ENCODE results near the gene CFAP77.

CFAP77 gene

DNA sequence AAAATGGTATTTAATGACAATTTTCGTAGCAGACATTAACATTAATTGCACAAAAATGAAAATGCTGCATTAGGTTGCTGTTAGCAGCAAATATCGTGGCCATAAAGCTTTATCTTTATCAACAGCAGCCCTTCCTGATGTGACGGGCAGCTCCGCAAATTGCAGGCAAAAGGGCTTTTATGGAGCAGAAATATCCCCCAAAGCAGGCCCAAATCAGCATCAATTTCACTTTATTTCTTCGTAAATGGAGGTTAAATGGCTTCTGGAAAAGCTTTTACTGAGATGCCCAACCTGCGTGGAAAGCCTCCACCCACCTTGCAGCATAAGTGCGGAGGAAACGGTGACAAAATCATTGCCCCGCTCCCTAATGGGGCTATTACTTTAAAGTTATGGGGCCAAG, 94.5 kb downstream of the CFAP77 start:
- in situ Hi-C loops (cut with HindIII; ENCODE audit: low sequenced_read_pairs): no loop called here
- no peak overlapping the region for H3K4me3 ChIP-seq (ENCODE audit: low read depth, low read length)
- DNase-seq (ENCODE audit: low read depth): no peak
- TF ChIP-seq, protein P1, sequence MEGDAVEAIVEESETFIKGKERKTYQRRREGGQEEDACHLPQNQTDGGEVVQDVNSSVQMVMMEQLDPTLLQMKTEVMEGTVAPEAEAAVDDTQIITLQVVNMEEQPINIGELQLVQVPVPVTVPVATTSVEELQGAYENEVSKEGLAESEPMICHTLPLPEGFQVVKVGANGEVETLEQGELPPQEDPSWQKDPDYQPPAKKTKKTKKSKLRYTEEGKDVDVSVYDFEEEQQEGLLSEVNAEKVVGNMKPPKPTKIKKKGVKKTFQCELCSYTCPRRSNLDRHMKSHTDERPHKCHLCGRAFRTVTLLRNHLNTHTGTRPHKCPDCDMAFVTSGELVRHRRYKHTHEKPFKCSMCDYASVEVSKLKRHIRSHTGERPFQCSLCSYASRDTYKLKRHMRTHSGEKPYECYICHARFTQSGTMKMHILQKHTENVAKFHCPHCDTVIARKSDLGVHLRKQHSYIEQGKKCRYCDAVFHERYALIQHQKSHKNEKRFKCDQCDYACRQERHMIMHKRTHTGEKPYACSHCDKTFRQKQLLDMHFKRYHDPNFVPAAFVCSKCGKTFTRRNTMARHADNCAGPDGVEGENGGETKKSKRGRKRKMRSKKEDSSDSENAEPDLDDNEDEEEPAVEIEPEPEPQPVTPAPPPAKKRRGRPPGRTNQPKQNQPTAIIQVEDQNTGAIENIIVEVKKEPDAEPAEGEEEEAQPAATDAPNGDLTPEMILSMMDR (IDR thresholded peaks at IDR 0.05; ENCODE audit: low read depth, low read length, missing control alignments): no peak

DNA sequence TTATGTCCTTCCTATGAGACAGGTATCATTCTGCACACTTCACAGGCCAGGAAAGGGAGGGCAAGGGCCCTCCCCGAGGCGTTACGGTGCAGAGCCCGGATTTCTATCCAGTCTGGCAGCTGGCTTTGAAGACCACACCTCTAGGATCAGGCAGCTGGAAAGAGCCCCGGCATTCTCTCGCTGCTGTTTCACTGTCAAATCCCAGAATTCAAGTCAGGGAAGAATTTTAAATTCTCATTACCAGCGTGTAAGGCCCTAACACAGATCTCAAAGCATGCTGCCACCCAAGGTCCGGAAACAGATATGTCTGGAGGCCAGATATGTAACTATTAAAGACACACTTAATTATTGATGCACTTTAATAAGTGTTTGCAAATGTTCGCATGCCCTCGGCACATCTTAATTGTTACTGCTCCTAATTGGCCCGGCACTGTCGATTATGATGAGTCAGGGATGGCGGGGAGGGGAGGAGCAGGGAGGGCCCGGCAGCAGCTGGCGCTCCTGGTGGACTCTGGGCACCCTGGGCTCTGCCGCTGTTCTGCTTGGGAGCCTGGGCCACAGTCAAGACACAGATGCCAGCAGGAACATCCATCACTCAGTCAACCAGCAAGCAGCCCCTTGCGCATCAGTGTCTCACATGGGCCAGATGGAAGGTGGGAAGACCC, 96.1 kb downstream of the CFAP77 start:
- in situ Hi-C loops (cut with HindIII; ENCODE audit: low sequenced_read_pairs): no loop called here
- DNase-seq (ENCODE audit: low read depth): no peak
- no peak overlapping the region for H3K4me3 ChIP-seq (ENCODE audit: low read depth, low read length)
- TF ChIP-seq, protein P1 (IDR thresholded peaks at IDR 0.05; ENCODE audit: low read depth, low read length, missing control alignments): no peak

DNA sequence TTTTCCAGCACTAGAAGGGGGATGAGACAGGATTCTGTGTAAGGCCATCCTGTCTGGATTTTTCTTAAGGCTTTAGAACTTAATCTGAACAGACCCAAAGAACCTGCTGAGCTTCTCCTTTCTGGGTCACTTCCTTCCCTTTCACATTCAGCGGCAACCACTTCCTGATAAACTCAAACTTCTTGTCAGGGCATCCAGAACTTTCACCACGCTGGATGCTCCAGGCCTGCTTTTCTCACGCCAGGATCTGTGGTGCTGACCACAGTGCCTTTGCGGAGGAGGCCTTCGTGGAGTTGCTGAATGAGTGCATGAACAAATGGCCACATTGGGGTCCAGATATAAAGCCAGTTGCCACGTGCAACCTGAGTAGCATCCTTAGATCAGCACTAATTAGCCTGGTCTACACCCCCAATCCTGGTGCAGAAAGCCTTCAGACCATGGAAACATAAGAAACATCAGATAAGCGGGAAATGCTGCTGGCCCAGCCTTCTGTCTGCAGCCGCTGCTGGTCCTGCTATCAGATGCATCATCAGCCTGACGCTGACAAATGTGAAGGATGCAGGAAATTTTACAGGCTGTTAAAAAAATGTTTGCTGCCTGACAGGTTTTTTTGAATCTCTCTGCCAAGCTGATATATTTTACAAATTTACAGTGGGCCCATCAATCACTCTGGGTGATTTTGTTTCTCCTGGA, 97.1 kb downstream of the CFAP77 start:
- TF ChIP-seq, protein P1 (IDR thresholded peaks at IDR 0.05; ENCODE audit: low read depth, low read length, missing control alignments): no peak
- in situ Hi-C loops (cut with HindIII; ENCODE audit: low sequenced_read_pairs): no loop called here

GRCh38 chr9:132507670-132508469, 97.9 kb downstream of the CFAP77 start:
- TF ChIP-seq, protein P1 (IDR thresholded peaks at IDR 0.05; ENCODE audit: low read depth, low read length, missing control alignments): peak; percentile 86
- DNase-seq (ENCODE audit: low read depth): peak; percentile 49
- no peak overlapping the region for H3K4me3 ChIP-seq (ENCODE audit: low read depth, low read length)
- in situ Hi-C loops (cut with HindIII; ENCODE audit: low sequenced_read_pairs): no loop called here

More for the DNA sequence above, 97.1 kb downstream of the CFAP77 start:
- DNase-seq (ENCODE audit: low read depth): no peak
- no peak overlapping the region for H3K4me3 ChIP-seq (ENCODE audit: low read depth, low read length)

DNA sequence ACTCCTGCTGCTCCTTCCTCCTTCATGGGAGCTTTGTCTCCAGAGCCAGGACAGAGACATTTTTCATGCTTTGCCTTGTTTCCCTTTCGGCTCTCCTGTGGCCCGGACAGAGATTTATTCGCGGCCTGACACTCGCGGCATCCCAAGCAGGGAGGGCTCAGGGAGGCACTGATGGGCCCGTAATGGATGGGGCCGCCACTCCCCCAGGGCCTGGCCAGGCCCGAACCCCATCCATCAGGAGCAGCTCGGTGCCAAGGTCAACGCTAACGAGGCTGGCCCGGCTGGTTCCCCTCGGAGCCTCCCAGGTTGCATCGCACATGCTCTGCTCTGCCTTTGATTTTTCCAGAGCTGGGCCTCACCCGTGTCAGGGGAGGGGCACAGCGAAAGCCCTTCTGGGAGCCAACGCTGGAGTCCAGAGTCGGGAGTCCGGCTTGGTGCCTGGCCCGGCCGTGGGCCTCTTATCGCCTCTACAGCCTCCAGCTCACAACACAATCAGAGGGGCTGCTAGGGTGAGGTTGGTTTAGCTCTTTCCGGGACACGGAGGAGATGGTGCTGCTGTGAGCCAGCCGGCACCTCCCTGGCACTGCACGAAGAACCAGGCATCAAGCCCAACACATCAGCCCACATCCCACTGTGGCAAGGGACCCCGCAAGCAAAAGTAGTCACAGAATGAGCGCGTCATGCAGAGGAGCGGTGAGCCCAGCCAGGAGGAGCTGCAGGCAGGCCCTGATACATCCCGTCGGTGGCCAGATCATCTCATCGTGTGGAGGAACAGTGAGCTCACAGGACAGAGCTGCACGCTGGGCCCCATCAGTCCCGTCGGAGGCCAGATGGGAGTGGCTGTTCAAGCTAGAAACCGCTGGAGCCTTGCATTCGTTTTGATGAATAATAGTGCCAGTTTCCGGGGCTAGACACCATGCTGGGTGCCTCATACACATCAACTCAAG, 100.2 kb downstream of the CFAP77 start:
- no peak for DNase-seq (ENCODE audit: low read depth)
- in situ Hi-C loops (cut with HindIII; ENCODE audit: low sequenced_read_pairs): no loop called here
- H3K4me3 ChIP-seq (ENCODE audit: low read depth, low read length): no peak overlapping the region
- TF ChIP-seq, protein P1 (IDR thresholded peaks at IDR 0.05; ENCODE audit: low read depth, low read length, missing control alignments): no peak

All from astrocyte of the cerebellum (primary cell).